C4-2B (cell line): Measurements from ENCODE around the gene GALNT2.

Experiments used
- H3K27ac ChIP-seq: fragments of 450-650 bp; 2 replicates; pipeline ENCODE4 v1.5.1; 2017
- CTCF ChIP-seq: fragments of 450-650 bp; conservative IDR thresholded peaks from 2 replicates; pipeline ENCODE4 v1.5.1; 2017; ENCODE audit warnings: mild to moderate bottlenecking
- ZFX ChIP-seq: fragments of 450-650 bp; IDR thresholded peaks from 2 replicates; pipeline ENCODE4 v1.6.1; 2017

GALNT2 gene

GRCh38 chr1:230169454-230170152 lies 102.6 kb downstream of the GALNT2 start:
- TF ChIP-seq CTCF (no peak), ZFX (no peak)
- H3K27ac ChIP-seq, result no peak overlapping the region

- H3K27ac ChIP-seq, result no peak overlapping the region
These were observed 103.1 kb downstream of the GALNT2 start for GRCh38 chr1:230170153-230170547.

GRCh38 chr1:230170622-230171021 lies 103.6 kb downstream of the GALNT2 start:
- TF ChIP-seq CTCF (no peak), ZFX (no peak)
- H3K27ac ChIP-seq, result no peak overlapping the region

More at GRCh38 chr1:230170153-230170547, 103.1 kb downstream of the GALNT2 start:
- TF ChIP-seq CTCF, result no peak
- no peak for TF ChIP-seq ZFX

- no peak overlapping the region for H3K27ac ChIP-seq
- TF ChIP-seq ZFX (no peak), CTCF (no peak)
These were observed 104.4 kb downstream of the GALNT2 start for GRCh38 chr1:230171356-230172015.

DNA sequence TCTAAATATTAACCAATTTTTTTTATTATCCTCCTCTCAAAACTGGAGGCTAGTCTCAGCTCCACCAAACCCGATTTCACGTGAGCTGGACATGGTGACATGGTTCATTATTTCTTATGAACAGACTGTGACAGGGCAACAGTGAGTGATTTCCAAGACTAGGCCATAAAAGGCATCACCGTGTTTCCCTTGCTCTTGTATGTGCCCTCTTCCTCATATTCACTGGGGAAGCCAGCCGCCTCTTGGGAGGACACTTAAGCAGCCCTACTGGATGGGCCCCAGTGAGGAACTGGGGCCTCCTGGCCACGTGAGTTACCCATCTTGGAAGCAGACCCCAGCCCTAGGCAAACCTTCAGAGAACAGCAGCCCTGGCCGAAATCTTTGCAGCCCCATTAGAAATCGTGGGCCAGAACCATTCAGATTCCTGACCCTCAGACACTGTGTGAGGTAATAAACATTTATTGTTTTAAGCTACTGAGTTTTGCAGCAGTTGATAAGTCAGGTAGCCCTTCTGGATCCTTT lies 105.0 kb downstream of the GALNT2 start:
- no peak overlapping the region for H3K27ac ChIP-seq
- TF ChIP-seq ZFX (no peak), CTCF (no peak)

DNA sequence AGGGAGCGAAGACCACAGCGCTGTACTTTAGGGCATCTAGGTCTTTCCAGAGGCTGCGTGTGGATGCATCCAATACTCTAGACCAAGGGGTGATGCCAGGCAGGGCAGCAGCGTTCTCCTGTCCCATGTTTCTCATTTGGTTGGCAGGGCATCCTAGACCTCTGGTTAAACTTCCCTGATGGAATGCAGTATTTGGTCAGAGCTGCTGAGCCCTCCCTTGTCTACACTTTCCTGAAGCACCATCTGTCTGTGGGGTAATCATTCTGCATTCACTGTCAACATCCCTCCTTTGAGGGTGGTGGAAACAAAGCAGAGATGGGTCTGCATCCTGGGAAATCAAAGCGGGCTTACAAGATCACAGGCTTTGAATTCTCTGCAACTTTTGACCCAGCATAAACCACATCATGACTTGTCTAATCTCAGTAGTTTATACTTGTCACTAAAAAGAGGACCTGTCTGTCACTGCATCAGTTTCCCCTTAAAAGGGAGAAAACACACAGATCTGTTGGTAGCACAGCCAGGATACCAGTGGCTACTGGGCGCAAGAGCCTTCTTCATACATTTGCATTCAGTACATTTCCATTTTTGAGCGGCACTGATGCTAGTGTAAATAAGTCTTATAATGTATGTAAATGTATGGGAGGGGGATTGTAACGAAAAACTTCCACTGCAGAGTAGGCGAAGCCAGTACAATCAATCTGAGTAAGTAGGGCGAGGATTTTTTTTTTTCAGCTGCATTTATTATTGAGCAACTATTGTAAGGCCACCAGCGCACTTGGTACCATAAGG lies 106.3 kb downstream of the GALNT2 start:
- TF ChIP-seq CTCF, result no peak

DNA sequence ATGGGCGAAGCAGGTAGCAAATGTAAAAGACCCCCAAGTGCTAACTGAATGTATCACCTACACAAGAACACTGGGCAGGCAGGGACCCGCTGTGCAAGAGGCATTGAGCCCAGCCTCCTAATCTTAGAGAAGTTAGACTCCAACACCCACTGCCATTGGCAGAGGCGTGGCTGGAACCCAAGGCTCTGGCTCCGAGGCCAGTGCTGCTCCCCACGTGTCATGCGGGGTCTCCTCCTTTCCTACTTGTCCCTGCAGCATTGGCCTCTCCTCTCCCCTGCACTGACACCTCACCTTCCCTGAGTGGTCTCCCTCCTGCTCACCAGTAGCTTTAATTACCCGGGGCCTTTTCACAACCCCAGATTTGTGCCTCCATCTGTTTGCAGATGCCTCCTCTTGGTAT lies 107.0 kb downstream of the GALNT2 start:
- no peak overlapping the region for H3K27ac ChIP-seq
- TF ChIP-seq CTCF (no peak), ZFX (no peak)

More for the DNA sequence above, 106.3 kb downstream of the GALNT2 start:
- no peak overlapping the region for H3K27ac ChIP-seq
